A549 (cell line): ENCODE measurements around the gene TMEM132D.

ENCODE experiments used
- CEBPB ChIP-seq, 2 experiments: fragments of >200 bp in 1 of 2; sonication (Bioruptor Twin) in 1 of 2; formaldehyde crosslinking in 1 of 2; IDR thresholded peaks; 2 replicates each; pipeline ENCODE4 v1.6.1; 2012 to 2016
- EP300 ChIP-seq, 2 experiments: fragments of >200 bp; sonication (Bioruptor Twin); formaldehyde crosslinking; IDR thresholded peaks; 2 replicates in 1 of 2; 3 replicates in 1 of 2; pipeline ENCODE4 v1.6.1; 2016 to 2017
- MAFK ChIP-seq: fragments of 450-650 bp; IDR thresholded peaks from 2 replicates; pipeline ENCODE4 v1.6.1; 2014; ENCODE audit not compliant: partially characterized antibody
- NFE2L2 ChIP-seq: fragments of 150-350 bp; conservative IDR thresholded peaks from 2 replicates; pipeline ENCODE4 v1.6.1; 2014; ENCODE audit warnings: low read length
- POLR2A ChIP-seq: IDR thresholded peaks from 2 replicates; pipeline ENCODE4 v1.6.1; 2012; ENCODE audit warnings: mild to moderate bottlenecking, low read length
- POLR2AphosphoS2 ChIP-seq: conservative IDR thresholded peaks from 2 replicates; pipeline ENCODE4 v1.6.1; 2012; ENCODE audit warnings: low read length, improper control_type of control experiment, inconsistent platforms
- RAD21 ChIP-seq, 2 experiments: fragments of >200 bp in 1 of 2; sonication (Bioruptor Twin) in 1 of 2; formaldehyde crosslinking in 1 of 2; IDR thresholded peaks in 1 of 2; conservative IDR thresholded peaks in 1 of 2; 2 replicates in 1 of 2; 3 replicates in 1 of 2; pipeline ENCODE4 v1.6.1; 2012 to 2018; ENCODE audit warnings: inconsistent platforms in 1 of 2
- RFX5 ChIP-seq: fragments of 450-650 bp; IDR thresholded peaks from 2 replicates; pipeline ENCODE4 v1.7.1; 2014; ENCODE audit warnings: antibody characterized with exemption, mild to moderate bottlenecking, moderate library complexity
- SMC3 ChIP-seq: fragments of >200 bp; sonication (Bioruptor Twin); formaldehyde crosslinking; IDR thresholded peaks from 3 replicates; pipeline ENCODE4 v1.6.1; 2018; ENCODE audit warnings: inconsistent platforms
- ZFP36 ChIP-seq: fragments of 450-650 bp; IDR thresholded peaks from 2 replicates; pipeline ENCODE4 v1.6.1; 2014; ENCODE audit warnings: borderline replicate concordance; ENCODE audit not compliant: partially characterized antibody
- TF ChIP-seq, protein P1 (sequence below): fragments of >200 bp; sonication (Bioruptor Twin); formaldehyde crosslinking; IDR thresholded peaks from 3 replicates; pipeline ENCODE4 v1.5.1; 2016
- TF ChIP-seq, protein P2 (sequence below): fragments of 200-600 bp; sonication (generic); IDR thresholded peaks from 2 replicates; pipeline ENCODE4 v1.6.1; 2016; ENCODE audit warnings: antibody characterized with exemption, mild to moderate bottlenecking, moderate library complexity
- TF ChIP-seq, protein P3 (sequence below): IDR thresholded peaks from 2 replicates; pipeline ENCODE4 v1.6.1; 2012

DNA sequence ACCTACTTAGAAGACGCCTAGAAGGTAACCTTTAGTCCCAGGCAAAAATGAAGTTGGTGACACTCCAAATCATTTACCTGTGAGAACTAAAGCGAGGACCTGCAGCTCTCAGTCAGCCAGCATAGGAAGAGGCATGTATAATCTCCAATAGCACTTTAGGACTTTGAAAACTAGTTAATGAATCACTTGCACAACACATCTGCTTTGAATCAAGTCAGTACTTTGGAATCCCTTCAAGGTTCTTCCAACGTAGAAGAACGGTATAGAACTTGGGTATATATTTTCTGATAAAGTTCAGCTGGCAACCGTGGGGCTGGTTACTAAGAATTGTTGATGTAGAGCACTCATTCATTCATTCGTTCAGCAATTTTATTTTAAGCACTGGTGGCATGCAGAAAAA is 251.9 kb downstream of the TMEM132D start:
- TF ChIP-seq POLR2A (no peak), RFX5 (no peak), NFE2L2 (no peak), MAFK (no peak), EP300 (IDR thresholded peaks at IDR 0.05) (no peak), CEBPB (IDR thresholded peaks at IDR 0.05) (no peak), RAD21 (conservative IDR thresholded peaks at IDR 0.05 in 1 of 2, IDR thresholded peaks at IDR 0.05 in 1 of 2) (no peak), POLR2AphosphoS2 (no peak), SMC3 (no peak), ZFP36 (no peak)
- TF ChIP-seq, protein P1, sequence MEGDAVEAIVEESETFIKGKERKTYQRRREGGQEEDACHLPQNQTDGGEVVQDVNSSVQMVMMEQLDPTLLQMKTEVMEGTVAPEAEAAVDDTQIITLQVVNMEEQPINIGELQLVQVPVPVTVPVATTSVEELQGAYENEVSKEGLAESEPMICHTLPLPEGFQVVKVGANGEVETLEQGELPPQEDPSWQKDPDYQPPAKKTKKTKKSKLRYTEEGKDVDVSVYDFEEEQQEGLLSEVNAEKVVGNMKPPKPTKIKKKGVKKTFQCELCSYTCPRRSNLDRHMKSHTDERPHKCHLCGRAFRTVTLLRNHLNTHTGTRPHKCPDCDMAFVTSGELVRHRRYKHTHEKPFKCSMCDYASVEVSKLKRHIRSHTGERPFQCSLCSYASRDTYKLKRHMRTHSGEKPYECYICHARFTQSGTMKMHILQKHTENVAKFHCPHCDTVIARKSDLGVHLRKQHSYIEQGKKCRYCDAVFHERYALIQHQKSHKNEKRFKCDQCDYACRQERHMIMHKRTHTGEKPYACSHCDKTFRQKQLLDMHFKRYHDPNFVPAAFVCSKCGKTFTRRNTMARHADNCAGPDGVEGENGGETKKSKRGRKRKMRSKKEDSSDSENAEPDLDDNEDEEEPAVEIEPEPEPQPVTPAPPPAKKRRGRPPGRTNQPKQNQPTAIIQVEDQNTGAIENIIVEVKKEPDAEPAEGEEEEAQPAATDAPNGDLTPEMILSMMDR, result no peak
- TF ChIP-seq, protein P2, sequence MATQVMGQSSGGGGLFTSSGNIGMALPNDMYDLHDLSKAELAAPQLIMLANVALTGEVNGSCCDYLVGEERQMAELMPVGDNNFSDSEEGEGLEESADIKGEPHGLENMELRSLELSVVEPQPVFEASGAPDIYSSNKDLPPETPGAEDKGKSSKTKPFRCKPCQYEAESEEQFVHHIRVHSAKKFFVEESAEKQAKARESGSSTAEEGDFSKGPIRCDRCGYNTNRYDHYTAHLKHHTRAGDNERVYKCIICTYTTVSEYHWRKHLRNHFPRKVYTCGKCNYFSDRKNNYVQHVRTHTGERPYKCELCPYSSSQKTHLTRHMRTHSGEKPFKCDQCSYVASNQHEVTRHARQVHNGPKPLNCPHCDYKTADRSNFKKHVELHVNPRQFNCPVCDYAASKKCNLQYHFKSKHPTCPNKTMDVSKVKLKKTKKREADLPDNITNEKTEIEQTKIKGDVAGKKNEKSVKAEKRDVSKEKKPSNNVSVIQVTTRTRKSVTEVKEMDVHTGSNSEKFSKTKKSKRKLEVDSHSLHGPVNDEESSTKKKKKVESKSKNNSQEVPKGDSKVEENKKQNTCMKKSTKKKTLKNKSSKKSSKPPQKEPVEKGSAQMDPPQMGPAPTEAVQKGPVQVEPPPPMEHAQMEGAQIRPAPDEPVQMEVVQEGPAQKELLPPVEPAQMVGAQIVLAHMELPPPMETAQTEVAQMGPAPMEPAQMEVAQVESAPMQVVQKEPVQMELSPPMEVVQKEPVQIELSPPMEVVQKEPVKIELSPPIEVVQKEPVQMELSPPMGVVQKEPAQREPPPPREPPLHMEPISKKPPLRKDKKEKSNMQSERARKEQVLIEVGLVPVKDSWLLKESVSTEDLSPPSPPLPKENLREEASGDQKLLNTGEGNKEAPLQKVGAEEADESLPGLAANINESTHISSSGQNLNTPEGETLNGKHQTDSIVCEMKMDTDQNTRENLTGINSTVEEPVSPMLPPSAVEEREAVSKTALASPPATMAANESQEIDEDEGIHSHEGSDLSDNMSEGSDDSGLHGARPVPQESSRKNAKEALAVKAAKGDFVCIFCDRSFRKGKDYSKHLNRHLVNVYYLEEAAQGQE, result no peak
- TF ChIP-seq, protein P3, sequence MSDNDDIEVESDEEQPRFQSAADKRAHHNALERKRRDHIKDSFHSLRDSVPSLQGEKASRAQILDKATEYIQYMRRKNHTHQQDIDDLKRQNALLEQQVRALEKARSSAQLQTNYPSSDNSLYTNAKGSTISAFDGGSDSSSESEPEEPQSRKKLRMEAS, result no peak
